Frontal cortex (tissue), 4 donors: ENCODE results near the gene ECE1. TPM values are rescaled to one million over a fixed set of nuclear protein-coding genes. Genes with fewer than 3 reads are reported as not detected.
A peak's percentile ranks its signal among the peaks of the same experiment; 100 is the strongest.

Experiments
- DNase-seq, 2 donors: peaks; one replicate each; pipeline ENCODE4 v3.0.0; 2012; ENCODE audit warnings: low spot score in 2 of 2
- FAIRE-seq: peaks from 2 replicates; lab custom pipeline; 2012; peaks lifted over from hg19 to GRCh38; lab: Jason Lieb, UNC
- total RNA-seq: library from RNA; depleted of rRNA; stranded (reverse); fragments of >200 nt; gene quantifications from one replicate; pipeline ENCODE4 v1.2.3, GENCODE V29; 2014
- donor health status: control.
- donor health status: control.
- donor health status: control.

Gene ECE1
- total RNA-seq, 1 donor from 2014 or later: 8.2 TPM

DNA sequence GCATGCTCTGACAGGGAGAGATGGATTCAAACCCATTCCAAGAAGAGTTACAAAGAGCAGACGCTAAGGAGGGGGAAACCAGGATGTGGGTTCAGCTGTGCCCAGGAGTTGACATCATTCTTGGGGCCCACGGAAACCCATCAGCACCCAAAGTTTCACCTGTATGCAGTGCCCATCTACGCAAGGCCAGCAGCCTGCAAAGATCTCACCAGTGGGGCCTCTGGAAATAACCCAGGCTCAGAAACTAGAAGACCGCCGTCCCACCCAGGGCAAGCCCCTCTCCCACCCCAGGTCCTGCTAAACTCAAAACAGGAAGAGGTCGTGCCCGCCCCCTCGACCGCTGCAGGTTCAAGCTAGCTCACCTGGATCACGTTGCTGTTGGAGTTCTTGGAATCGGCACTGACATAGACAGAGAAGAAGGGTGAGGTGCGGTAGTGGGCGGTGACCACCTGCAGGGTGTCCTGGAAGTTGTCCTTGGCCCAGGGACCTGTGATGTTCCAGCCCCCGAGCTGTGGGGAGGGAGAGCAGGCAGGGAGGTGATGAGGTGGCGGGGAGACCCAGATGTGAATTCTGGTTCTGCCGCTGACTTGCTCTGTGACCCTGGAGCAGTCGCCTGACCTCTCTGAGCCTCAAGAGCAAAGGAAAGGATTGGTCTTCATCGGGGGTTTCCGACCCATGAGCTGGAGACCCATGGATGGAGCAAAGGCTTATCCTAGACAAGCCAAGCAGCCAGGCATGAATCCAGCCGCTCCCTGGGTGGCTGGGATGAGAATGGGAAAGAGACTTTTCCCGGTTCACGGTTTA, 31.7 kb downstream of the ECE1 start:
- FAIRE-seq (no peak), DNase-seq (no peak)

GRCh38 chr1:21257431-21258135, 32.7 kb downstream of the ECE1 start:
- no peak for FAIRE-seq
- DNase-seq: no peak

DNA sequence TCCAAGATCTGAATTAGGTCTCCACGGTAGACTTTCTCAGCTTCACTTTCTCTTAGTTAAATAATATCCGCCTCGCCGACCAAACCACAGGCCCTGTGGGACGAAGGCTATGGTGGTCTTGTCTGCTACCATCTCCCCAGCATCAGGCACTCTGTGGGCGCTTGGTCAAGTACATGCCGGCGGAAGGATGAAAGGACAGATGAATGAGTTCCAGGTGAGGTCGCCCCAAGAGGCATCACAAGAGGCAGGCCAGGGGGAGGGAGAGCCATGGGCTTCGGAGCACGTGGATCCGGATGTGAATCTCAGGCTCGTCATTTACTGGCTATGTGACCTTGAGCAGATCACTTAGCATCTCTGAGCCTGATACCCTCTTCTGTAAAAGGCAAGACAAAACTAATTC, 33.5 kb downstream of the ECE1 start:
- FAIRE-seq (no peak), DNase-seq (no peak)

DNA sequence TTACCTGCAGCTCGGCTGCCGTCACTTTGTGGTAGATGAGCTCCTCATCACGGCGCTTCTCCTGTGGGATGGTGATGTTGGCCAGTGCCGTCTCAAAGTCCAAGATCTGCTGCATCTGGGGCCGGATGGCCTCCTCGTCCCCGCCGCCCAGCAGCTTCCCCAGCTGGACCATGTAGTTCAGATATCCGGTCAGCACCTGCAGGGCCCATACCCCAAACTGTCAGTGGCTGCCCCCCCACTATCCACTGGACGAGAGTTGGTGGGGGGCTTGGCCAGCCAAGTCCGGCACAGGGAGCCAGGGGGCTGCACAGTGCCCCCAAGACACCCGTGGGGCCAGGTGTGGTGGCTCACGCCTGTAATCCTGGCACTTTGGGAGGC, 34.3 kb downstream of the ECE1 start:
- DNase-seq (no peak), FAIRE-seq (no peak)

DNA sequence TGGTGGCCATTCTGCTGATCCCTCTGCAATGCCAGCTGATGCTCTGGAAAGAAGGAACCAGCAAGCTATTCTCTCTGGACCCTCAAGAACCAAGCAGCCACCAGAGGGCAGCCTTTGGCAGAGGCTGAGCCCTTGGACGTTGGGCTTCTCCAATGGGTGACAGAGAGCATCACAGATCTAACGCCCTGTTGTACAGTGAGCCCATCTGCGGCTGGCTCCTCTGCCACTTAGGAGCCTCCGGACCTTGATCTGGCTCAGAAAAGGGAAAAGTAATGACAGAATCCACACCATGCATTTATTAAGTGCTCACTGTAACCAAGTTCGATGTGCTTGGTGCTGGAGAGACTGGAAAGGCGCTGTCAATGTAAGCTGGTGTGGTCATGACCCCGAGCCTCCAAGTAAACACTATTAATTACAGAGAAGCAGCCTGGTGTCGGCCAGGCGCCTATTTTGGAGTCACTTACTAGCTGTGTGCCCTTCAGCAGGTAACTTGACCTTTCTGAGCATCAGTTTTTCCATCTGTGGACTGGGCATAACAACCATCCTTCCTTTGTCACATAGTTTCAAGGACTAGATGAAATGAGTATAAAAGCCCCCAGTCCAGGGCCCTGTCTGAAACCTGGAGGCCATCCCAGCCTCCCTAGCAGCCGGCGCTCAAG, 34.9 kb downstream of the ECE1 start:
- peak; percentile 21 for FAIRE-seq
- peak; percentile 64 to 80 for DNase-seq

GRCh38 chr1:21254335-21254951, 35.8 kb downstream of the ECE1 start:
- DNase-seq (peak in 1 of 2 donors; percentile 27), FAIRE-seq (no peak)

DNA sequence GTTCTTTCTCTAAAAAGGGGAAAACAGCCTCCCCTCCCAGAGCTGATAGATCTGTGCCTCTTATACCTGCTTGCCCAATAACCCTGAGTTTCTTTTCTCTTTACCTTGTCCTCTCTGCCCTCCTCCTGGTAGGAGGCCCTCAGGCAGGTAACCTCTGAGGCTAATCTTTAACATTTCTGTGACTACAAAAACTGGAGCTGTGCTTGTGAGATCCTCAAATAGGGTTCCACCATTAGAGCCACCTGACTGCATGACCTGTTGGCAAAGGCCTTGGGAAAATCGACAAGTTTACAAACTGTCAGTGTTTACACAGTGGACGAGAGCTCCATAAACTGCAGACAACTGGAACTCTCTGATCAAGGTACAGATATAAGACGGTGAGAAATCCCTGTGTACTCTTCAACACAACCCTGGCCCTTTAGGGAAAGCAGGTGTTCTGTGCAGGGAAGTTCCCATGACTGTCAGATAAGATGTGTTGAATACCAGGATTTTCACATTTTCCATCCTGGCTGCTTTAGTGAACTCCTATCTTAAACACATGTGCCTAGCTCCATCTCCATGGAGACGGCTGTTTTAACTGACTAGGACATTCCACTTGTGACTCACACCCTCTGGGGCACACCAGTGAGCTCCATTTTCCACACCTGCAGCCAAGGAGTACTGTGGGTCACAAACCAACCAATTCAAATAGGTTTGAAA, 38.3 kb downstream of the ECE1 start:
- FAIRE-seq (no peak), DNase-seq (peak in 1 of 2 donors; percentile 30)

- FAIRE-seq (no peak), DNase-seq (no peak)
Measured at GRCh38 chr1:21249940-21250493, 40.2 kb downstream of the ECE1 start.

DNA sequence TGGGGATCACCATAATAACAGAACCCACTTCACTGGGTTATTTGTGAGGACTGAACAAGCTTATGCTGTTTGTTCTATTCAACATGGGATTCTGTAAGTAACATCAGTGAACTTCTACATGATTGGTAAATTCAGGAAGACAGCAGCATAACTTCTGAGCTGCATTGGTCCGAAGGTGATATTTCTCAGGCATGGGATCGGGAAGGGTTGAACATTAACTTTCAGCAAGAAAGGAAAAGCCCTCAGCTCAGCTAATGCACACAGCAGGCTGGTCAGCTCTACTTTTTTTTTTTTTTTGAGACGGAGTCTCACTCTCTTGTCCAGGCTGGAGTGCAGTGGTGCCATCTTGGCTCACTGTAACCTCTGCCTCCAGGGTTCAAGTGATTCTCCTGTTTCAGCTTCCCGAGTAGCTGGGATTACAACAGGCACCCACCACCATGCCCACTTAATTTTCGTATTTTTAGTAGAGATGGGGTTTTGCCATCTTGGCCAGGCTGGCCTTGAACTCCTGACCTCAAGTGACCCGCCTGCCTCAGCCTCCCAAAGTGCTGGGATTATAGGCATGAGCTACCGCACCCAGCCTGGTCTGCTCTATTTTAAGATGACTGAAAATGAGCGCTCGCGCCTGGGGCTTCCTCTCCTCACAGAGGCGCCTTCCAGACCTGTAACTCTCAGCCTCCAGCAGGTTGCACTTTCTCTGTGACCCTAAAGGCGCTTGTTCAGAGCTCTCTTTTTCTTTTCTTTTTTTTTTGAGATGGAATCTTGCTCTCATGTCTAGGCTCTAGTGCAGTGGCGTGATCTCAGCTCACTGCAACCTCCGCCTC, 42.2 kb downstream of the ECE1 start:
- no peak for DNase-seq
- FAIRE-seq: no peak

GRCh38 chr1:21246905-21247642, 43.2 kb downstream of the ECE1 start:
- FAIRE-seq (no peak), DNase-seq (no peak)

GRCh38 chr1:21245688-21246229, 44.5 kb downstream of the ECE1 start:
- DNase-seq (no peak), FAIRE-seq (no peak)

- no peak for DNase-seq
- no peak for FAIRE-seq
Measured at GRCh38 chr1:21244986-21245687, 45.1 kb downstream of the ECE1 start.

DNA sequence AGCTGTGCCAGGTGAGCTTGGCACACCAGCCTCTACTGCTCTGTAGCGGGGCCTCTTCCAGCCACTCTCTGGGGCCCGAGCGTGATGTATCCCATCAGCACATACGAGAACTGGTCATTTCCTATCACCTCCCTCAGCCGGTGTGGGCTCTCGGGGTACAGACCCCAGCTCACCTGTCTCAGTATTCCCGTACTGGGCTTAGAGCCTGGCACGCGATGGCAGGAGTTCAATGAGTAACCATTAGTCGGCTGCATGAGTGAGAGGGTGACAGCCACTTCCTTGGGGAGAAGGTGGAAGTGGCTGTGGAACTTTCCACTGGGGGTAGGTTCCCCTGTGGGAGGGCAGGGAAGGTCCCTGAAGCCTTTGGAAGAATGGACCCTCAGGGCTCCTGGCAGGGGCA, 46.1 kb downstream of the ECE1 start:
- FAIRE-seq (no peak), DNase-seq (no peak)

DNA sequence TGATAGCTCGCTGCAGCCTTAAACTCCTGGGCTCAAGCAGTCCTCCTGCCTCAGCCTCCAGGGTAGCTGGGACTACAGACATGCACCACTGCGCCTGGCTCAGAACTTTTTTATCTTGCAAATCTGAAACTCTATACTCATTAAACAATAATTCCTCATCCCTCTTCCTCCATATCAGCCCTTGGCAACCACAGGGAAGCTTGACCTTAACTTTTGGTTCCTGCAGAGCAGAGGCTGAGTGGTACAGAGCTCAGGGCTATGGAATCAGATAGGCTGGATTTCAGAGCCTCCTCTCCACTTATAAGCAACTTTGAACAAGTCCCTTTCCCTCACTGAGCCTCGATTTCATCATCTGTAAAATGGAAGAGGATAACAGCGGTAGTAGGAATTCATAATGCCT, 47.4 kb downstream of the ECE1 start:
- FAIRE-seq (no peak), DNase-seq (no peak)

DNA sequence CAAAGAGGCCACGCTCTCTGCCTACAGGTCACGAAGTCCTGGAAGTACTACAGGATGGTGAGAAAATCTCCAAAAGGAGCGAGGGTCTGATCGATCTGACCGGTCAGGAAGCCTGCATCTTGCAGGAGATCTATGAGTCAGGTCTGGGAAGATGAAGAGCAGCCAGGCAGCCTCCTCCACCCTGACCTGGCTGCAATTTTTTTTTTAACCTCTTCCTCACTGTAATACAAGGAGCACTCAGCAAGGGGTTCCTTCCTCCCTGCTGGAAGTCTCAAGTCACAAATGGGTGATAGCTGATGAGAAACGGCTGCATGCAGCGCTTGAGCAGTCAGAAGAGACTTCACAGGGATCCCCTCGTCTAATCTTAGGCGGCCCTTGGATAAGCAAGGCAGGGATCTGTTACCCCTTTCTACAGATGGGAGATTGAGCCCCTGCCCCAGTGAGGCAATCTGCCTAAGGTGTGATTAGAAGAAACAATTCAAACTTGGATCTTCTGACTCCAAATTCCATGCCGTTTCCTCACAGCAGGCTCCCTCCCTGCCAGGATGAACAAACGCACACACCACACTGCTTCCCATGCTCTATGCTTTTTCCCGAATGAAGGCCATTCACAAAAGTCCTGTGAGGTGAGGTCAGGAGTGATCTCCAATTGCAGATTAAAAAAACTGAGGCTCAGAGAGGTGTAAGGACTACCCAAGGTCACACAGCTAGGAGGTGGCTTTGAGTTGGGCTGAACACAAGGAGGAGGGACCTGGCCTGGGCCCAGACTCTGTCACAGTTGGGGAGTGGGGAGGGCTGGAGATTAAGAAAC, 48.3 kb downstream of the ECE1 start:
- DNase-seq (no peak), FAIRE-seq (no peak)

DNA sequence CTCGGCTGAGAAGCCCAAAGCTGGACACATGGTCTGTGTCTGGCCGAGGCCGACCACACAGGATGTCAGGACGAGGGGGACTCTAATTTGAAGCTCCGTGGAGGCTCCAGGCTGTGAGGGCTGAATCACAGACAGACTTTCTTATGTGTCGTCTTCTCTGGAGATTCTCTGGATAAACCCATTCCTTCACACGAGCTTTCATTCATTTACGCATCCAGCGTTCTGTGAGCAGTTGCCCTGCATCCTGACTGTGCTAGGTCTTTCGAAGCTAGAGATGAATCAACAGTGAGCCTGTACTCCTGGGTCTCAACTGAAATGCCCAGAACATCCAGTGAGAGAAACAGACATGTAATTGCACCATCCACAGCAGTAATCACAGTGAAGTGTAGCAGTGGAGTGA, 49.6 kb downstream of the ECE1 start:
- DNase-seq (no peak), FAIRE-seq (no peak)
